Measurements from ENCODE around the gene C2.

The C2 gene

DNA sequence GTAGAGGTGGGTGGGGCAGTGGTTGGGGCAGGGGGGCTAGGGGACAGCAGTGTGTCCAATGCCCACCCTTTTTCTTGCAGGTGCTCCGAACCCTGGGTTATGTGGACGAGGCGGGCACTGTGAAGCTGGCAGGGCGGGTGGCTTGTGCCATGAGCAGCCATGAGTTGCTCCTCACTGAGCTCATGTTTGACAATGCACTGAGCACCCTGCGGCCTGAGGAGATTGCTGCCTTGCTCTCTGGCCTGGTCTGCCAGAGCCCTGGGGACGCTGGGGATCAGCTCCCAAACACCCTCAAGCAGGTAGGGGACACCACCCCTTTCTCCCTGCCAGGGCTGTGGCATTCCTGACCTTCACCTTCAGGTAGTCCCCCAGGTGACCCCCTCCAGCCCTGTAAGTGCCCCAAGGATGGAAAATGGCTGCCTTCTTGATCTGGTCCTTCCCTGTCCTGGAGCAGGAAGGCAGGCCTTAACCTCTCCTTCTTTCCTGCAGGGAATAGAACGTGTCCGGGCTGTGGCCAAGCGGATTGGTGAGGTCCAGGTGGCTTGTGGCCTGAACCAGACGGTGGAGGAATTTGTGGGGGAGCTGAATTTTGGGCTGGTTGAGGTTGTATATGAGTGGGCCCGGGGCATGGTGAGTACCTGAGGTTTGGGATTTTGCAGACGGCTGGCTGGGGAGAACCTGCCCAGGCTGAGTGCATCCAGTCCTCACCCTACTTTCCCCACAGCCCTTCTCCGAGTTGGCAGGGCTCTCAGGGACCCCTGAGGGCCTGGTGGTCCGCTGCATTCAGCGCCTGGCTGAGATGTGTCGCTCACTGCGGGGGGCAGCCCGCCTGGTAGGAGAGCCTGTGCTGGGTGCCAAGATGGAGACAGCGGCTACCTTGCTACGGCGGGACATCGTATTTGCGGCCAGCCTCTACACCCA, 41.5 kb downstream of the C2 start:
- no peak for DNase-seq (ENCODE audit: extremely low read depth, low read depth)
- no peak overlapping the region for H3K4me3 ChIP-seq (replicated peaks; ENCODE audit: low read depth, low read length)
- TF ChIP-seq, protein P1, sequence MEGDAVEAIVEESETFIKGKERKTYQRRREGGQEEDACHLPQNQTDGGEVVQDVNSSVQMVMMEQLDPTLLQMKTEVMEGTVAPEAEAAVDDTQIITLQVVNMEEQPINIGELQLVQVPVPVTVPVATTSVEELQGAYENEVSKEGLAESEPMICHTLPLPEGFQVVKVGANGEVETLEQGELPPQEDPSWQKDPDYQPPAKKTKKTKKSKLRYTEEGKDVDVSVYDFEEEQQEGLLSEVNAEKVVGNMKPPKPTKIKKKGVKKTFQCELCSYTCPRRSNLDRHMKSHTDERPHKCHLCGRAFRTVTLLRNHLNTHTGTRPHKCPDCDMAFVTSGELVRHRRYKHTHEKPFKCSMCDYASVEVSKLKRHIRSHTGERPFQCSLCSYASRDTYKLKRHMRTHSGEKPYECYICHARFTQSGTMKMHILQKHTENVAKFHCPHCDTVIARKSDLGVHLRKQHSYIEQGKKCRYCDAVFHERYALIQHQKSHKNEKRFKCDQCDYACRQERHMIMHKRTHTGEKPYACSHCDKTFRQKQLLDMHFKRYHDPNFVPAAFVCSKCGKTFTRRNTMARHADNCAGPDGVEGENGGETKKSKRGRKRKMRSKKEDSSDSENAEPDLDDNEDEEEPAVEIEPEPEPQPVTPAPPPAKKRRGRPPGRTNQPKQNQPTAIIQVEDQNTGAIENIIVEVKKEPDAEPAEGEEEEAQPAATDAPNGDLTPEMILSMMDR (IDR thresholded peaks at IDR 0.05; ENCODE audit: low read depth, low read length, missing control alignments) = no peak

DNA sequence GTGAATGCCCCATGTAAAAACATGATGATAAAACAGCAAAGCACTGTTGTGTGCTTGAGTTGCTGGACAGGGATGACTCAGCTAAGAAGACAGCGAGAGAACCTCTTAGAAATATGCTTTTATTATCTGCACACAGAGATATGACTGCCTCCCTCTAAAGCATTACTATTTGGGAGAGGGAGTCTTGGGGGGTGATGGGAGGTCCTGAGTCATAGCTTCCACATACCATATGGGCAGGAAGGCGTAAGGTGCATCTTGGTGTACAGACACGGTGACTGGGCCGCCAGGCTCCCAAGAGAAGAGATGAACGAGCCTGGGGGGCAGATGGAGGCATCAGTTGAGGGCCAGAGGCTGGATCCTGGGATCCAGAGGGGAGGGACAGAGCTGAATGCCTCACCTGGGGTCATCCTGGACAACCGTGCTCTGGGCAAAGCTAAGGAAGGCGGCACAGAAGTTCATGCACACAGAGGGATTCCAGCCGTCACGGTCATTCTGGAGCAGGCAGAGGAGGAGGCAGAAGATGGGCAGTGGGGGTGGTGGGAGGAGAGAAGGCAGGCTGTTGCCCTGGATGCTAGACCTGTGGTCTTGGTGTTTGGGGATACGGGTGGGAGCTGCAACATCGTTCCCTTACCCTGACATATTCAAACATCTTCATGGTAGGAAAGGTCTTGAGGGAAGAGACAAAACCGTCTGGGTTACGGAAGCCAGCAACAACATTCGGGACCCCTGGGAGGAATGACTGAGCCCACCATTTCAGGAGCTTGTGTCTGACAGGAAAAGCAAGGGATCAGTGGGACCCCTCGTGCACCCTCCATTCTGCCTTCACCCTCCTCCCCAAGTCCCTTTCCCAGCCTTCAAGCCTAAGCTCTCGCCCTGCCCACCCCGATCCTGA, 42.4 kb downstream of the C2 start:
- no peak for DNase-seq (ENCODE audit: extremely low read depth, low read depth)
- TF ChIP-seq, protein P1 (IDR thresholded peaks at IDR 0.05; ENCODE audit: low read depth, low read length, missing control alignments) = no peak
- H3K4me3 ChIP-seq (replicated peaks; ENCODE audit: low read depth, low read length) = peak overlapping the region; percentile 75

DNA sequence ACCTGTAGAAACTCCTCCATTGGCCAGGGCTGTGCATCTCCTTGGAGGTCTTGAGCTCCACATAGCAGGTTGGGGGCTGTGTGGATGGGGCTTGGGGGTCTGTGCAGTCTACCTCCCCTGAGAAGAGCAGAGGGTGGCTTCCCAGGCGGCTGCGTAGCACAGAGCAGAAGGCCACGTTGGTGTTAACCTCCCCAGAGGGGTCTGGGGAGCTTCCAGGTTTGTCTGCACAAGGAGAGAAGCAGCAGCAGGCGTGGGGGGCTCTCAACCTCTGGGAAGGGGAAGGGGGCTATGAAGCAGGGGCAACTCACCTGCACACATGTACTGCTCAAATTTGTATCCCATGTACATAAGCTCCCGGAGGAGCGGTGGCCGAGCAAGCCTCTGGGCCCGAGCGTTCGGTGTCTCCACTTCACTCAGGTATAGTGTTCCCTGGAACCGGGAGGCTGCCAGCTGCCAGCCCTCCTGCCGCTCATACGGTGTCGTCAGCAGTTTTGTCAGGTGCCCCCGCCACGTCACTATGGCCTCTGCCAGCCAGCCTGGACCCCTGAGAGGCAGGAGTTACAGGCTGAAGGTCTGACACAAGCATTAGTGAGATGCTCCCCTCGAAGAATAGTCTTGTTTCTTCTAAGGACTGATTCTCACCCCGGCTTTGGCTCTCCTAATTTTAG, 43.2 kb downstream of the C2 start:
- peak overlapping the region; percentile 75 for H3K4me3 ChIP-seq (replicated peaks; ENCODE audit: low read depth, low read length)
- DNase-seq (ENCODE audit: extremely low read depth, low read depth) = no peak
- TF ChIP-seq, protein P1 (IDR thresholded peaks at IDR 0.05; ENCODE audit: low read depth, low read length, missing control alignments) = no peak

DNA sequence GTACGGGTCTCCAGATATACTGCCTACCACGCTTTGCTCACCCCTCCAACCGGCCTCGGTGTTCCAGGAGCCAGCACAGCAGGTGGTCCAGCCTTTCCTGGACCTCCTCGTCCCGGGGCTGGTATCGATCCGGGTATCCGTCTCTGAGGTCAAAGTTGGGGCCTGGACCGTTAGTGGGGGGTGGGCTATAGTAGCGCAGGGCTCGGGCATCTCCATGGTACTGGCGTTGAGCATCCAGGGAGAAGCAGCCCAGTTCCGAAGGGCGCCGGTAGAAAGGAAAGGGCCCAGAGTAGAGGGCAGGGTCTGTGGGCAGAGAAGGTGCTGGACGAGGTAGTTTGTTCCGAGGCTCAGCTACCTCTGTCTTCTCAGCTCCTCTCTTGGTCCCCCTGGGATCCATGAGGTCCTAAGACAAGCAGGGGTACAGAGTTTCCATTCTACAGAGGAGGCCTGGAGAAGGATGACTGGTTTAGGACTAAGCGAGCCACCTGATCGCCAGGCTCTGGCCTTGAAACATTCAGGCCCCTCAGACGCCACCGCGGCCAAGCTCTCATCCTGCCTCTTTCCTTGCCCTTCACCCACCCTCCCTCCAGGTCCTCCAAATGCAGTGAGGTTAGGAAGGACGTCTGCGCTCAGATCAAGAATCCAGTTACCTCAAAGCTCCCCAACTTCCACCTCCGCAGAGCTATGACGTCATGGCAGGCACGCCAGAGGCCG, 43.9 kb downstream of the C2 start:
- DNase-seq (ENCODE audit: extremely low read depth, low read depth) = no peak
- peak overlapping the region; percentile 75 for H3K4me3 ChIP-seq (replicated peaks; ENCODE audit: low read depth, low read length)
- TF ChIP-seq, protein P1 (IDR thresholded peaks at IDR 0.05; ENCODE audit: low read depth, low read length, missing control alignments) = no peak

DNA sequence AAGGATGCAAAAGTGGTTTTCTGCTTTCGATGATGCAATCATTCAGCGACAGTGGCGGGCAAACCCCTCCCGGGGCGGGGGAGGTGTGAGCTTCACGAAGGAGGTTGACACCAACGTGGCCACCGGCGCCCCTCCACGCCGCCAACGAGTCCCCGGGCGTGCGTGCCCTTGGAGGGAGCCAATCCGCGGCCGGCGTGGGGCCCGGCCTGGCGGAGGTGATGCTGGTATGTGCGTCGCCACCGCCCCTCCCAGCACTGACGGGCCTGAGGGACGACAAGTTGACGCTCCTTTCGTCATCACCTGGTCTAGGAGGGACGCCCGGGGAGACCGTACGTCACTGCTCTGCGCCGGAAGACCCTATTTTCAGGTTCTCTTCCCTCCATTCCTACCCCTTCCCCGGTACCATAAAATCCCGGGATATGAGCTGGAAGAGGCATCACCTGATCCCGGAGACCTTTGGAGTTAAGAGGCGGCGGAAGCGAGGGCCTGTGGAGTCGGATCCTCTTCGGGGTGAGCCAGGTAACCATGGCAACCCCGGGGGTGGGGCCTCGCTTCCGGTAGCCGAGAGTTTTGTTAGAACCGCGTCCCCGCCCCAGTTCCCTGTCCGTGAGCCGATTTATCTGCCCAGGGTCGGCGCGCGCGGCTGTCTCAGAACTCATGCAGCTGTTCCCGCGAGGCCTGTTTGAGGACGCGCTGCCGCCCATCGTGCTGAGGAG, 44.6 kb downstream of the C2 start, which contains the start of gene DXO:
DXO (minus strand) TSS at position 146 of the 716 bp plus-strand sequence. CDS start 463 bp downstream, outside the sequence.
- peak within 1 kb of the TSS; percentile 75 for H3K4me3 ChIP-seq (replicated peaks; ENCODE audit: low read depth, low read length)
- TF ChIP-seq, protein P1 (IDR thresholded peaks at IDR 0.05; ENCODE audit: low read depth, low read length, missing control alignments) = no peak
- DNase-seq (ENCODE audit: extremely low read depth, low read depth) = peak; percentile 94

Data from HFF-Myc (cell line).